Spleen (tissue), 11 donors: ENCODE measurements around the gene MERTK. TPM values are rescaled to one million over a fixed set of nuclear protein-coding genes. Genes with fewer than 3 reads are reported as not detected.

Experiments used
- DNase-seq: peaks from one replicate; pipeline ENCODE4 v3.0.0-alpha.2; 2020
- H3K27ac ChIP-seq, 8 donors: fragments of 200-600 bp; sonication (generic) in 7 of 8; 1 replicate in 4 of 8; 2 replicates in 4 of 8; pipeline versions ENCODE4 v1.5.0 to v1.8.0; 2016 to 2021; ENCODE audit warnings: inconsistent platforms in 4 of 8, mild to moderate bottlenecking in 4 of 8, moderate library complexity in 1 of 8
- H3K27me3 ChIP-seq, 7 donors: fragments of 200-600 bp; sonication (generic) in 6 of 7; replicated peaks in 1 of 7; 1 replicate in 4 of 7; 2 replicates in 3 of 7; pipeline versions ENCODE4 v1.5.0 to v1.8.0; 2016 to 2021; ENCODE audit warnings: inconsistent platforms in 3 of 7, mild to moderate bottlenecking in 1 of 7
- H3K36me3 ChIP-seq, 6 donors: fragments of 200-600 bp; sonication (generic) in 5 of 6; 1 replicate in 4 of 6; 2 replicates in 2 of 6; pipeline versions ENCODE4 v1.5.0 to v1.8.0; 2016 to 2021; ENCODE audit warnings: inconsistent platforms in 2 of 6
- H3K4me1 ChIP-seq, 6 donors: fragments of 200-600 bp; sonication (generic) in 5 of 6; 1 replicate in 3 of 6; 2 replicates in 3 of 6; pipeline versions ENCODE4 v1.5.0 to v1.8.0; 2016 to 2021; ENCODE audit warnings: inconsistent platforms in 3 of 6
- H3K4me3 ChIP-seq, 8 donors: fragments of 200-600 bp; sonication (generic) in 7 of 8; 1 replicate in 4 of 8; 2 replicates in 4 of 8; pipeline versions ENCODE4 v1.5.0 to v1.8.0; 2016 to 2021; ENCODE audit warnings: inconsistent platforms in 4 of 8, mild to moderate bottlenecking in 4 of 8, moderate library complexity in 2 of 8
- H3K9me3 ChIP-seq, 8 donors: fragments of 200-600 bp; sonication (generic) in 7 of 8; 1 replicate in 4 of 8; 2 replicates in 4 of 8; pipeline versions ENCODE4 v1.5.0 to v1.8.0; 2016 to 2021; ENCODE audit warnings: inconsistent platforms in 4 of 8
- CTCF ChIP-seq, 11 experiments: fragments of 200-600 bp in 7 of 11; fragments of 450-650 bp in 4 of 11; sonication (generic) in 4 of 11; IDR thresholded peaks in 8 of 11; conservative IDR thresholded peaks in 3 of 11; 1 replicate in 7 of 11; 2 replicates in 4 of 11; pipeline versions ENCODE4 v1.4.0 to v1.8.0; 2016 to 2021; ENCODE audit warnings: antibody characterized with exemption in 11 of 11, inconsistent platforms in 4 of 11, mild to moderate bottlenecking in 1 of 11
- POLR2A ChIP-seq, 3 donors: fragments of 450-650 bp; IDR thresholded peaks; one replicate each; pipeline ENCODE4 v1.5.1; 2017; ENCODE audit warnings: antibody characterized with exemption in 3 of 3, mild to moderate bottlenecking in 1 of 3
- POLR2AphosphoS5 ChIP-seq, 3 donors: sonication (generic); formaldehyde crosslinking; IDR thresholded peaks; one replicate each; pipeline ENCODE4 v1.5.1; 2017; ENCODE audit warnings: antibody characterized with exemption in 3 of 3
- WGBS, 5 donors: extraction: QIAGEN DNeasy Blood & Tissue Kit in 3 of 5; methylation state at CpG; one replicate each; pipeline versions ENCODE4 v1.1.5 to v1.1.7; 2013 to 2018; 5-methylcytosine and 5-hydroxymethylcytosine counted together
- intact Hi-C: fragments of 100-400 bp; cut with DNase I; formaldehyde crosslinking; loops from one replicate; pipeline ENCODE4 v1.15.0; 2023; ENCODE audit warnings: low total_unique reads
- polyA plus RNA-seq, 3 donors: library from polyadenylated mRNA; stranded (reverse); fragments of 200-250 nt; gene quantifications; one replicate each; pipeline ENCODE4 v1.2.1, GENCODE V29; 2013
- total RNA-seq, 7 donors: library from RNA; depleted of rRNA in 3 of 7; stranded (reverse); fragments of >200 nt in 3 of 7; fragmentation: NEBNext Ultra II Directional in 4 of 7; extraction: Animal tissue kit (Norgen Biotek cat#: 25700) in 4 of 7; gene quantifications; one replicate each; pipeline versions ENCODE4 v1.1.0 to v1.2.1, GENCODE V29; 2016 to 2021
- donor health status: healthy with polysubstance abuse.
- donor health status: DM: no; HTN: no; CAD: no; lungs with moderate emphysema.
- donor health status: DM: no; HTN: no; CAD: no.
- donor health status: Bipolar disorder and iron deficiency.
- donor health status: healthy.
- donor health status: DM: no; HTN: no; CAD: no.
- donor health status: DM: yes; HTN: yes; CAD: no.

MERTK gene
- total and polyA plus RNA-seq, 10 donors: 6.9 to 127 (median 49.7) TPM

GRCh38 chr2:111967018-111967417 is 68.6 kb downstream of the MERTK start:
- TF ChIP-seq POLR2AphosphoS5 (IDR thresholded peaks at IDR 0.05) (no peak), CTCF (IDR thresholded peaks at IDR 0.05 in 8 of 11, conservative IDR thresholded peaks at IDR 0.05 in 3 of 11) (no peak), POLR2A (IDR thresholded peaks at IDR 0.05) (no peak)
- Histone ChIP-seq H3K27ac (peak overlapping the region in 1 of 8 donors; percentile 36), H3K27me3 (no peaks in the 10 kb centered on the region), H3K4me3 (no peak overlapping the region), H3K36me3 (peaks cover 0 to 21% (median 0%) of the 10 kb centered on the region in 6 donors), H3K9me3 (no peaks in the 10 kb centered on the region), H3K4me1 (peaks cover 0 to 9% (median 2%) of the 10 kb centered on the region in 6 donors)
- intact Hi-C loops: no loop called here
- WGBS, 5 donors: 76 to 96% (median 88%) methylated on average over 1 of the region's 1 CpG
- DNase-seq: no peak

GRCh38 chr2:111970453-111970852 is 72.0 kb downstream of the MERTK start:
- intact Hi-C loops: no loop called here
- no peak for DNase-seq

GRCh38 chr2:111972955-111973565 is 74.7 kb downstream of the MERTK start:
- Histone ChIP-seq H3K4me1 (no peaks in the 10 kb centered on the region), H3K27ac (no peak overlapping the region), H3K27me3 (no peaks in the 10 kb centered on the region), H3K36me3 (peaks cover 0 to 44% (median 4%) of the 10 kb centered on the region in 6 donors), H3K4me3 (no peak overlapping the region), H3K9me3 (peaks cover 0 to 22% (median 14%) of the 10 kb centered on the region in 8 donors)
- TF ChIP-seq POLR2AphosphoS5 (IDR thresholded peaks at IDR 0.05) (peak in 1 of 3 donors; percentile 40), POLR2A (IDR thresholded peaks at IDR 0.05) (no peak)
- WGBS, 5 donors: 46 to 72% (median 62%) methylated on average over 8 of the region's 8 CpGs
- DNase-seq: no peak
- intact Hi-C loops: no loop called here

More at GRCh38 chr2:111970453-111970852, 72.0 kb downstream of the MERTK start:
- Histone ChIP-seq H3K4me3 (no peak overlapping the region), H3K27me3 (no peaks in the 10 kb centered on the region), H3K9me3 (no peaks in the 10 kb centered on the region), H3K27ac (no peak overlapping the region), H3K36me3 (peaks cover 0 to 34% (median 0%) of the 10 kb centered on the region in 6 donors), H3K4me1 (peaks cover 0 to 9% (median 2%) of the 10 kb centered on the region in 6 donors)
- 86 to 98% (median 97%) methylated on average over 1 of the region's 1 CpG for WGBS, 5 donors
- TF ChIP-seq CTCF (IDR thresholded peaks at IDR 0.05 in 8 of 11, conservative IDR thresholded peaks at IDR 0.05 in 3 of 11) (no peak), POLR2A (IDR thresholded peaks at IDR 0.05) (no peak), POLR2AphosphoS5 (IDR thresholded peaks at IDR 0.05) (no peak)

GRCh38 chr2:111973701-111974100 is 75.3 kb downstream of the MERTK start:
- DNase-seq: no peak
- no peak overlapping the region for H3K27ac ChIP-seq
- peaks cover 0 to 44% (median 4%) of the 10 kb centered on the region in 6 donors for H3K36me3 ChIP-seq
- H3K4me3 ChIP-seq: no peak overlapping the region
- no peaks in the 10 kb centered on the region for H3K27me3 ChIP-seq
- intact Hi-C loops: no loop called here
- TF ChIP-seq CTCF (IDR thresholded peaks at IDR 0.05 in 8 of 11, conservative IDR thresholded peaks at IDR 0.05 in 3 of 11): no peak
- TF ChIP-seq POLR2A (IDR thresholded peaks at IDR 0.05): no peak
- TF ChIP-seq POLR2AphosphoS5 (IDR thresholded peaks at IDR 0.05): no peak
- WGBS, 5 donors: 88 to 95% (median 90%) methylated on average over 4 of the region's 4 CpGs
- H3K4me1 ChIP-seq: no peaks in the 10 kb centered on the region
- H3K9me3 ChIP-seq: peaks cover 0 to 25% (median 15%) of the 10 kb centered on the region in 8 donors
